ENCODE data around the gene C1orf185. TPM values are rescaled to one million over a fixed set of nuclear protein-coding genes. Genes with fewer than 3 reads are reported as not detected.

C1orf185 gene
- polyA plus RNA-seq, 1 experiment, result not detected

- Histone ChIP-seq H3K4me3 (ENCODE audit: low read depth, low read length) (no peak overlapping the region), H3K9me3 (ENCODE audit: control insufficient read depth, insufficient read depth, low read length) (no peaks in the 10 kb centered on the region), H3K27ac (ENCODE audit: low read depth, low read length) (no peak overlapping the region), H3K27me3 (ENCODE audit: control insufficient read depth, insufficient read depth, low read length) (no peaks in the 10 kb centered on the region)
- TF ChIP-seq CTCF (IDR thresholded peaks at IDR 0.05; ENCODE audit: low read depth, low read length), result no peak
- no peak for DNase-seq (ENCODE audit: low read depth, low spot score)
- ChIA-PET POLR2A (no interaction called here), CTCF (interaction anchor here (0.9 to 7.9 kb wide), 20 partner anchors 9 to 453 kb away, joined by 3 to 181 read pairs (median 6); partner anchors contain the start of genes CDKN2C and FAF1)
These were observed 86.2 kb downstream of the C1orf185 start for GRCh38 chr1:51188230-51188629.

- CTCF ChIA-PET, result interaction anchor here (0.6 to 7.9 kb wide), 67 partner anchors 9 to 633 kb away, joined by 3 to 181 read pairs (median 4); partner anchors contain the start of genes C1orf185, CDKN2C, FAF1 and RNF11
- Histone ChIP-seq H3K27ac (ENCODE audit: low read depth, low read length) (no peak overlapping the region), H3K9me3 (ENCODE audit: control insufficient read depth, insufficient read depth, low read length) (no peaks in the 10 kb centered on the region), H3K4me3 (ENCODE audit: low read depth, low read length) (no peak overlapping the region), H3K27me3 (ENCODE audit: control insufficient read depth, insufficient read depth, low read length) (no peaks in the 10 kb centered on the region)
- POLR2A ChIA-PET, result no interaction called here
- TF ChIP-seq CTCF (IDR thresholded peaks at IDR 0.05; ENCODE audit: low read depth, low read length), result peak; percentile 96
- DNase-seq (ENCODE audit: low read depth, low spot score), result peak; percentile 50
These were observed 87.5 kb downstream of the C1orf185 start for GRCh38 chr1:51189421-51190073.

GRCh38 chr1:51190961-51191360 lies 88.9 kb downstream of the C1orf185 start:
- ChIA-PET CTCF (interaction anchor here (0.6 to 7.9 kb wide), 22 partner anchors 8 to 762 kb away, joined by 3 to 181 read pairs (median 5); partner anchors contain the start of gene RNF11), POLR2A (no interaction called here)
- no peak for TF ChIP-seq CTCF (IDR thresholded peaks at IDR 0.05; ENCODE audit: low read depth, low read length)
- Histone ChIP-seq H3K9me3 (ENCODE audit: control insufficient read depth, insufficient read depth, low read length) (no peaks in the 10 kb centered on the region), H3K27me3 (ENCODE audit: control insufficient read depth, insufficient read depth, low read length) (no peaks in the 10 kb centered on the region), H3K4me3 (ENCODE audit: low read depth, low read length) (no peak overlapping the region), H3K27ac (ENCODE audit: low read depth, low read length) (no peak overlapping the region)
- DNase-seq (ENCODE audit: low read depth, low spot score), result no peak

GRCh38 chr1:51192213-51192843 lies 90.3 kb downstream of the C1orf185 start:
- peak; percentile 65 for DNase-seq (ENCODE audit: low read depth, low spot score)
- H3K27ac ChIP-seq (ENCODE audit: low read depth, low read length), result no peak overlapping the region
- CTCF ChIA-PET, result interaction anchor here (0.7 to 7.9 kb wide), 27 partner anchors 9 to 573 kb away, joined by 3 to 181 read pairs (median 4); partner anchors contain the start of genes C1orf185 and RNF11
- no peaks in the 10 kb centered on the region for H3K9me3 ChIP-seq (ENCODE audit: control insufficient read depth, insufficient read depth, low read length)
- H3K27me3 ChIP-seq (ENCODE audit: control insufficient read depth, insufficient read depth, low read length), result no peaks in the 10 kb centered on the region
- no peak overlapping the region for H3K4me3 ChIP-seq (ENCODE audit: low read depth, low read length)
- POLR2A ChIA-PET, result no interaction called here
- TF ChIP-seq CTCF (IDR thresholded peaks at IDR 0.05; ENCODE audit: low read depth, low read length), result peak; percentile 91

- CTCF ChIA-PET, result interaction anchor here (0.6 to 7.9 kb wide), 13 partner anchors 9 to 442 kb away, joined by 3 to 181 read pairs (median 6); no protein-coding TSS in a partner anchor
- H3K27me3 ChIP-seq (ENCODE audit: control insufficient read depth, insufficient read depth, low read length), result no peaks in the 10 kb centered on the region
- POLR2A ChIA-PET, result no interaction called here
- H3K9me3 ChIP-seq (ENCODE audit: control insufficient read depth, insufficient read depth, low read length), result no peaks in the 10 kb centered on the region
- H3K4me3 ChIP-seq (ENCODE audit: low read depth, low read length), result no peak overlapping the region
- no peak for DNase-seq (ENCODE audit: low read depth, low spot score)
- H3K27ac ChIP-seq (ENCODE audit: low read depth, low read length), result no peak overlapping the region
- no peak for TF ChIP-seq CTCF (IDR thresholded peaks at IDR 0.05; ENCODE audit: low read depth, low read length)
These were observed 91.5 kb downstream of the C1orf185 start for GRCh38 chr1:51193564-51193963.

Measured in AG04450 (cell line).